ENCODE results near the gene C16orf90. TPM values are rescaled to one million over a fixed set of nuclear protein-coding genes. Genes with fewer than 3 reads are reported as not detected.

Gene C16orf90
- total RNA-seq, result not detected

GRCh38 chr16:3495176-3495575 lies at the start of gene C16orf90:
Gene C16orf90 (minus strand): TSS chr16:3495489. CDS start chr16:3495421, 68 bp downstream.
- DNase-seq (no peak), ATAC-seq (no peak)
- H3K4me1 Mint-ChIP-seq, result peaks cover 8% of the 10 kb centered on the region
- no peaks in the 10 kb centered on the region for H3K36me3 Mint-ChIP-seq (ENCODE audit: low read depth)
- H3K27ac Mint-ChIP-seq, result no peak within 1 kb of the TSS
- no peaks in the 10 kb centered on the region for H3K27me3 Mint-ChIP-seq
- ChIA-PET POLR2A (no interaction called here), CTCF (no interaction called here)
- intact Hi-C loops (cut with DNase I, micrococcal nuclease), result no loop called here
- no peak within 1 kb of the TSS for H3K4me3 Mint-ChIP-seq
- H3K9me3 Mint-ChIP-seq (ENCODE audit: low read depth), result no peaks in the 10 kb centered on the region

- CTCF ChIA-PET, result interaction anchor here (1.2 kb wide), 1 partner anchor 10 kb away, joined by 3 read pairs; no protein-coding TSS in a partner anchor
Measured at GRCh38 chr16:3542601-3543373, 47.5 kb upstream of the C16orf90 start.

GRCh38 chr16:3541527-3542155 lies 46.4 kb upstream of the C16orf90 start:
- intact Hi-C loops (cut with DNase I, micrococcal nuclease), result no loop called here
- peaks cover 13% of the 10 kb centered on the region for H3K36me3 Mint-ChIP-seq (ENCODE audit: low read depth)
- H3K4me1 Mint-ChIP-seq, result no peaks in the 10 kb centered on the region
- H3K27ac Mint-ChIP-seq, result peak overlapping the region; percentile 5
- no peak overlapping the region for H3K4me3 Mint-ChIP-seq
- ATAC-seq (no peak), DNase-seq (no peak)
- ChIA-PET POLR2A (interaction anchor here (0.6 kb wide), 1 partner anchor 130 kb away, joined by 3 read pairs; no protein-coding TSS in a partner anchor), CTCF (interaction anchor here (0.8 kb wide), 2 partner anchors 9 to 295 kb away, joined by 3 read pairs; no protein-coding TSS in a partner anchor)
- H3K9me3 Mint-ChIP-seq (ENCODE audit: low read depth), result no peaks in the 10 kb centered on the region
- no peaks in the 10 kb centered on the region for H3K27me3 Mint-ChIP-seq

More at GRCh38 chr16:3542601-3543373, 47.5 kb upstream of the C16orf90 start:
- Mint-ChIP-seq H3K36me3 (ENCODE audit: low read depth) (peaks cover 16% of the 10 kb centered on the region), H3K4me3 (no peak overlapping the region), H3K4me1 (no peaks in the 10 kb centered on the region), H3K9me3 (ENCODE audit: low read depth) (no peaks in the 10 kb centered on the region), H3K27ac (no peak overlapping the region), H3K27me3 (no peaks in the 10 kb centered on the region)
- ATAC-seq (no peak), DNase-seq (no peak)
- intact Hi-C loops (cut with DNase I, micrococcal nuclease), result no loop called here
- POLR2A ChIA-PET, result interaction anchor here (0.6 kb wide), 1 partner anchor 26 kb away, joined by 6 read pairs; no protein-coding TSS in a partner anchor

GRCh38 chr16:3538222-3538621 lies 42.9 kb upstream of the C16orf90 start:
- DNase-seq (no peak), ATAC-seq (no peak)
- Mint-ChIP-seq H3K27ac (no peak overlapping the region), H3K36me3 (ENCODE audit: low read depth) (peaks cover 10% of the 10 kb centered on the region), H3K4me3 (no peak overlapping the region), H3K27me3 (no peaks in the 10 kb centered on the region), H3K9me3 (ENCODE audit: low read depth) (no peaks in the 10 kb centered on the region), H3K4me1 (no peaks in the 10 kb centered on the region)
- POLR2A ChIA-PET, result no interaction called here
- CTCF ChIA-PET, result no interaction called here
- intact Hi-C loops (cut with DNase I, micrococcal nuclease), result no loop called here

- H3K36me3 Mint-ChIP-seq (ENCODE audit: low read depth), result peaks cover 10% of the 10 kb centered on the region
- no peak overlapping the region for H3K4me3 Mint-ChIP-seq
- CTCF ChIA-PET, result no interaction called here
- intact Hi-C loops (cut with DNase I, micrococcal nuclease), result no loop called here
- ATAC-seq (no peak), DNase-seq (no peak)
- H3K4me1 Mint-ChIP-seq, result no peaks in the 10 kb centered on the region
- no peaks in the 10 kb centered on the region for H3K27me3 Mint-ChIP-seq
- H3K9me3 Mint-ChIP-seq (ENCODE audit: low read depth), result no peaks in the 10 kb centered on the region
- POLR2A ChIA-PET, result no interaction called here
- H3K27ac Mint-ChIP-seq, result no peak overlapping the region
Measured at GRCh38 chr16:3536851-3537250, 41.6 kb upstream of the C16orf90 start.

- H3K9me3 Mint-ChIP-seq (ENCODE audit: low read depth), result no peaks in the 10 kb centered on the region
- CTCF ChIA-PET, result interaction anchor here (0.9 kb wide), 1 partner anchor 11 kb away, joined by 5 read pairs; no protein-coding TSS in a partner anchor
- peaks cover 11% of the 10 kb centered on the region for H3K36me3 Mint-ChIP-seq (ENCODE audit: low read depth)
- no peak for DNase-seq
- POLR2A ChIA-PET, result no interaction called here
- no peak for ATAC-seq
- no peak overlapping the region for H3K4me3 Mint-ChIP-seq
- no peaks in the 10 kb centered on the region for H3K27me3 Mint-ChIP-seq
- no peak overlapping the region for H3K27ac Mint-ChIP-seq
- intact Hi-C loops (cut with DNase I, micrococcal nuclease), result no loop called here
- H3K4me1 Mint-ChIP-seq, result no peaks in the 10 kb centered on the region
Measured at GRCh38 chr16:3536271-3536731, 41.0 kb upstream of the C16orf90 start.

- no peaks in the 10 kb centered on the region for H3K4me1 Mint-ChIP-seq
- intact Hi-C loops (cut with DNase I, micrococcal nuclease), result no loop called here
- no peaks in the 10 kb centered on the region for H3K27me3 Mint-ChIP-seq
- peak overlapping the region; percentile 3 for H3K27ac Mint-ChIP-seq
- H3K4me3 Mint-ChIP-seq, result no peak overlapping the region
- no peak for ATAC-seq
- CTCF ChIA-PET, result interaction anchor here (1.6 kb wide), 1 partner anchor 9 kb away, joined by 3 read pairs; no protein-coding TSS in a partner anchor
- peaks cover 6% of the 10 kb centered on the region for H3K36me3 Mint-ChIP-seq (ENCODE audit: low read depth)
- no peaks in the 10 kb centered on the region for H3K9me3 Mint-ChIP-seq (ENCODE audit: low read depth)
- POLR2A ChIA-PET, result no interaction called here
- no peak for DNase-seq
Measured at GRCh38 chr16:3534126-3534525, 38.8 kb upstream of the C16orf90 start.

- H3K4me3 Mint-ChIP-seq, result no peak overlapping the region
- CTCF ChIA-PET, result interaction anchor here (0.6 to 1.6 kb wide), 3 partner anchors 8 to 700 kb away, joined by 3 read pairs; no protein-coding TSS in a partner anchor
- POLR2A ChIA-PET, result no interaction called here
- H3K27me3 Mint-ChIP-seq, result no peaks in the 10 kb centered on the region
- peaks cover 8% of the 10 kb centered on the region for H3K36me3 Mint-ChIP-seq (ENCODE audit: low read depth)
- no peak for DNase-seq
- H3K27ac Mint-ChIP-seq, result no peak overlapping the region
- intact Hi-C loops (cut with DNase I, micrococcal nuclease), result no loop called here
- ATAC-seq, result no peak
- no peaks in the 10 kb centered on the region for H3K9me3 Mint-ChIP-seq (ENCODE audit: low read depth)
- H3K4me1 Mint-ChIP-seq, result no peaks in the 10 kb centered on the region
Measured at GRCh38 chr16:3532741-3533140, 37.5 kb upstream of the C16orf90 start.

GRCh38 chr16:3530371-3530914 lies 35.2 kb upstream of the C16orf90 start:
- ChIA-PET CTCF (no interaction called here), POLR2A (interaction anchor here (0.6 kb wide), 1 partner anchor 741 kb away, joined by 3 read pairs; no protein-coding TSS in a partner anchor)
- Mint-ChIP-seq H3K9me3 (ENCODE audit: low read depth) (no peaks in the 10 kb centered on the region), H3K4me3 (no peak overlapping the region), H3K4me1 (no peaks in the 10 kb centered on the region), H3K27ac (no peak overlapping the region), H3K27me3 (no peaks in the 10 kb centered on the region), H3K36me3 (ENCODE audit: low read depth) (peaks cover 11% of the 10 kb centered on the region)
- intact Hi-C loops (cut with DNase I, micrococcal nuclease), result no loop called here
- peak; percentile 25 for ATAC-seq
- no peak for DNase-seq

- ATAC-seq, result no peak
Measured at GRCh38 chr16:3529175-3529574, 33.9 kb upstream of the C16orf90 start.

GRCh38 chr16:3528406-3528805 lies 33.1 kb upstream of the C16orf90 start:
- CTCF ChIA-PET, result interaction anchor here (0.6 to 1.6 kb wide), 3 partner anchors 67 to 110 kb away, joined by 3 read pairs; no protein-coding TSS in a partner anchor
- no peak overlapping the region for H3K4me3 Mint-ChIP-seq

More at GRCh38 chr16:3529175-3529574, 33.9 kb upstream of the C16orf90 start:
- H3K4me3 Mint-ChIP-seq, result no peak overlapping the region
- DNase-seq, result no peak
- no peak overlapping the region for H3K27ac Mint-ChIP-seq
- intact Hi-C loops (cut with DNase I, micrococcal nuclease), result loop anchor here in 1 of 2 experiments (5.0 kb wide), 1 partner anchor 83 kb away; the partner anchor contains the start of gene SLX4
- peaks cover 14% of the 10 kb centered on the region for H3K36me3 Mint-ChIP-seq (ENCODE audit: low read depth)
- no peaks in the 10 kb centered on the region for H3K27me3 Mint-ChIP-seq
- H3K4me1 Mint-ChIP-seq, result no peaks in the 10 kb centered on the region
- no peaks in the 10 kb centered on the region for H3K9me3 Mint-ChIP-seq (ENCODE audit: low read depth)
- ChIA-PET CTCF (interaction anchor here (0.7 to 1.6 kb wide), 2 partner anchors 69 to 109 kb away, joined by 3 read pairs; no protein-coding TSS in a partner anchor), POLR2A (no interaction called here)

More at GRCh38 chr16:3528406-3528805, 33.1 kb upstream of the C16orf90 start:
- ATAC-seq (peak; percentile 44), DNase-seq (peak; percentile 24)
- Mint-ChIP-seq H3K27ac (no peak overlapping the region), H3K4me1 (no peaks in the 10 kb centered on the region), H3K9me3 (ENCODE audit: low read depth) (no peaks in the 10 kb centered on the region), H3K27me3 (no peaks in the 10 kb centered on the region), H3K36me3 (ENCODE audit: low read depth) (peaks cover 14% of the 10 kb centered on the region)
- POLR2A ChIA-PET, result interaction anchor here (0.6 kb wide), 1 partner anchor 24 kb away, joined by 3 read pairs; no protein-coding TSS in a partner anchor
- intact Hi-C loops (cut with DNase I, micrococcal nuclease), result loop anchor here in 1 of 2 experiments (5.0 kb wide), 1 partner anchor 84 kb away; the partner anchor contains the start of gene SLX4

Data from activated CD4-positive, alpha-beta T cell treated with anti-CD3 and anti-CD28 coated beads for 36 hours (primary cell).